Keratinocyte (primary cell): ENCODE measurements around the gene PFKFB4. TPM values are rescaled to one million over a fixed set of nuclear protein-coding genes. Genes with fewer than 3 reads are reported as not detected.
A peak's percentile ranks its signal among the peaks of the same experiment; 100 is the strongest.

ENCODE experiments used
- DNase-seq: peaks from one replicate; pipeline ENCODE4 v3.0.0-alpha.2; 2011; ENCODE audit warnings: low read depth, missing footprints, low spot score
- FAIRE-seq: peaks from 2 replicates; lab custom pipeline; 2011; peaks lifted over from hg19 to GRCh38; lab: Jason Lieb, UNC
- H2AFZ ChIP-seq: 2 replicates; pipeline ENCODE4 v1.6.0; 2012; ENCODE audit warnings: low read length, control low read depth, inconsistent platforms; ENCODE audit not compliant: control insufficient read depth
- H3K27ac ChIP-seq: 2 replicates; pipeline ENCODE4 v1.5.1; 2011; ENCODE audit warnings: low read length; ENCODE audit not compliant: control insufficient read depth, insufficient read depth
- H3K27me3 ChIP-seq: 3 replicates; pipeline ENCODE4 v1.6.0; 2011; ENCODE audit warnings: low read length; ENCODE audit not compliant: control insufficient read depth, insufficient read depth; ENCODE audit errors: extremely low read depth
- H3K36me3 ChIP-seq, 2 experiments: 2 replicates in 1 of 2; 3 replicates in 1 of 2; pipeline ENCODE4 v1.5.1; 2011; ENCODE audit warnings: low read length in 2 of 2, mild to moderate bottlenecking in 1 of 2; ENCODE audit not compliant: control insufficient read depth in 2 of 2, insufficient read depth in 2 of 2; ENCODE audit errors: extremely low read depth in 1 of 2
- H3K4me1 ChIP-seq: 3 replicates; pipeline ENCODE4 v1.5.1; 2011; ENCODE audit warnings: low read length; ENCODE audit not compliant: control insufficient read depth, insufficient read depth; ENCODE audit errors: extremely low read depth
- H3K4me2 ChIP-seq: 3 replicates; pipeline ENCODE4 v1.6.0; 2011; ENCODE audit warnings: low read depth, low read length; ENCODE audit not compliant: control insufficient read depth, insufficient read depth; ENCODE audit errors: extremely low read depth
- H3K4me3 ChIP-seq, 3 experiments: fragments of 200-600 bp in 1 of 3; sonication (generic) in 1 of 3; 2 replicates in 2 of 3; 3 replicates in 1 of 3; pipeline ENCODE4 v1.5.1; 2011 to 2016; ENCODE audit warnings: low read length in 3 of 3, mild to moderate bottlenecking in 3 of 3, control low read depth in 2 of 3, inconsistent platforms in 1 of 3, low read depth in 1 of 3, mixed read lengths in 1 of 3, mixed run types in 1 of 3, moderate library complexity in 1 of 3; ENCODE audit not compliant: control insufficient read depth in 2 of 3, insufficient read depth in 2 of 3; ENCODE audit errors: extremely low read depth in 1 of 3
- H3K79me2 ChIP-seq: 2 replicates; pipeline ENCODE4 v1.6.0; 2012; ENCODE audit warnings: low read length; ENCODE audit not compliant: control insufficient read depth, insufficient read depth
- H3K9ac ChIP-seq: 3 replicates; pipeline ENCODE4 v1.6.0; 2011; ENCODE audit warnings: low read length; ENCODE audit not compliant: control insufficient read depth, insufficient read depth; ENCODE audit errors: extremely low read depth
- H3K9me1 ChIP-seq: 3 replicates; pipeline ENCODE4 v1.6.0; 2011; ENCODE audit warnings: low read length; ENCODE audit not compliant: control insufficient read depth, insufficient read depth; ENCODE audit errors: extremely low read depth
- H3K9me3 ChIP-seq: 2 replicates; pipeline ENCODE4 v1.5.1; 2012; ENCODE audit warnings: low read depth, low read length; ENCODE audit not compliant: control insufficient read depth
- H4K20me1 ChIP-seq: 3 replicates; pipeline ENCODE4 v1.6.0; 2011; ENCODE audit warnings: low read length; ENCODE audit not compliant: control insufficient read depth, insufficient read depth; ENCODE audit errors: extremely low read depth
- EZH2 ChIP-seq: IDR thresholded peaks from one replicate; pipeline ENCODE4 v1.6.1; 2012; ENCODE audit warnings: inconsistent platforms, mild to moderate bottlenecking, low read length, moderate library complexity
- dilution Hi-C: fragments of 300-500 bp; cut with MboI; formaldehyde crosslinking; loops from one replicate; pipeline ENCODE4 v1.7.0; 2020; ENCODE audit warnings: low sequenced_read_pairs; ENCODE audit not compliant: extremely low pct_ligation_motif_present
- polyA plus RNA-seq, 5 experiments: library from polyadenylated mRNA; depleted of rRNA in 3 of 5; stranded (reverse) in 3 of 5; stranded (forward) in 1 of 5; unstranded in 1 of 5; fragments of >200 nt; gene quantifications; 1 replicate in 1 of 5; 2 replicates in 3 of 5; 3 replicates in 1 of 5; pipeline versions ENCODE4 v1.2.1 to v1.2.3, GENCODE V29; 2011 to 2012; ENCODE audit warnings: missing spikeins in 2 of 5, low read depth in 1 of 5, low replicate concordance in 1 of 5
- TF ChIP-seq, protein P1 (sequence below), 3 experiments: IDR thresholded peaks in 1 of 3; conservative IDR thresholded peaks in 1 of 3; optimal IDR thresholded peaks in 1 of 3; 2 replicates in 2 of 3; 3 replicates in 1 of 3; pipeline versions ENCODE3 to v1.5.1; 2011; ENCODE audit warnings: low read length in 3 of 3, mild to moderate bottlenecking in 3 of 3, moderate library complexity in 2 of 3, control low read depth in 1 of 3, inconsistent platforms in 1 of 3; ENCODE audit not compliant: insufficient read depth in 2 of 3; ENCODE audit errors: extremely low read depth in 1 of 3

Gene PFKFB4
- polyA plus RNA-seq, 1 donor (not counting 4 experiments of a cell fraction or from before 2014, with no cell fraction given) = 15.1 TPM

DNA sequence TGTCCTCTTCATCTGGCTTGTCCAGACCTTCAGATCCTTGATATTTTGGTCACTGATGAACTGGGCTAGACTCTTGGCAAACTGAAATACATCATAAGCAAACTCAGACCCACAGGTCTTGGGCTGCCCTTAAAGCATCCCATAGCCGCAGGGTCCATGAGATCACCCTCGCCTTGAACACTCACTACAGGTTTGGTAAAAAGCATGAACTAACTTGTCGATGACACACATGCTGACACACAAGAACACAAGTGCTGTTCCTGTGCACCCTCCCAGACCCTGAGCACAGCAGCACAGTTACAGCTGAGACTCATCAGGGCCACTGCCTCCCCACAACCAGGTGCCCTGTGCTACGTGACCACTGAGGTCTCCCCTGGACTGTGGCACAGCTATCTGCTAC, 21.0 kb downstream of the PFKFB4 start:
- peak overlapping the region; percentile 23 for H3K4me2 ChIP-seq
- no peaks in the 10 kb centered on the region for H3K79me2 ChIP-seq
- peak; percentile 98 for FAIRE-seq
- H3K4me3 ChIP-seq = no peak overlapping the region
- peak; percentile 99 for DNase-seq
- no peaks in the 10 kb centered on the region for H3K9me3 ChIP-seq
- H2AFZ ChIP-seq = no peak overlapping the region
- H4K20me1 ChIP-seq = no peaks in the 10 kb centered on the region
- H3K9ac ChIP-seq = no peak overlapping the region
- H3K36me3 ChIP-seq = peaks cover 24 to 30% of the 10 kb centered on the region in 2 experiments
- TF ChIP-seq EZH2 = no peak
- TF ChIP-seq, protein P1, sequence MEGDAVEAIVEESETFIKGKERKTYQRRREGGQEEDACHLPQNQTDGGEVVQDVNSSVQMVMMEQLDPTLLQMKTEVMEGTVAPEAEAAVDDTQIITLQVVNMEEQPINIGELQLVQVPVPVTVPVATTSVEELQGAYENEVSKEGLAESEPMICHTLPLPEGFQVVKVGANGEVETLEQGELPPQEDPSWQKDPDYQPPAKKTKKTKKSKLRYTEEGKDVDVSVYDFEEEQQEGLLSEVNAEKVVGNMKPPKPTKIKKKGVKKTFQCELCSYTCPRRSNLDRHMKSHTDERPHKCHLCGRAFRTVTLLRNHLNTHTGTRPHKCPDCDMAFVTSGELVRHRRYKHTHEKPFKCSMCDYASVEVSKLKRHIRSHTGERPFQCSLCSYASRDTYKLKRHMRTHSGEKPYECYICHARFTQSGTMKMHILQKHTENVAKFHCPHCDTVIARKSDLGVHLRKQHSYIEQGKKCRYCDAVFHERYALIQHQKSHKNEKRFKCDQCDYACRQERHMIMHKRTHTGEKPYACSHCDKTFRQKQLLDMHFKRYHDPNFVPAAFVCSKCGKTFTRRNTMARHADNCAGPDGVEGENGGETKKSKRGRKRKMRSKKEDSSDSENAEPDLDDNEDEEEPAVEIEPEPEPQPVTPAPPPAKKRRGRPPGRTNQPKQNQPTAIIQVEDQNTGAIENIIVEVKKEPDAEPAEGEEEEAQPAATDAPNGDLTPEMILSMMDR (optimal IDR thresholded peaks at IDR 0.05 in 1 of 3, IDR thresholded peaks at IDR 0.05 in 1 of 3, conservative IDR thresholded peaks at IDR 0.05 in 1 of 3; ENCODE audit: extremely low read depth in 1 of 3, insufficient read depth in 2 of 3, low read length in 3 of 3) = no peak
- dilution Hi-C loops = no loop called here
- peak overlapping the region; percentile 51 for H3K27ac ChIP-seq
- H3K27me3 ChIP-seq = no peaks in the 10 kb centered on the region
- peaks cover 11% of the 10 kb centered on the region for H3K4me1 ChIP-seq
- no peaks in the 10 kb centered on the region for H3K9me1 ChIP-seq

DNA sequence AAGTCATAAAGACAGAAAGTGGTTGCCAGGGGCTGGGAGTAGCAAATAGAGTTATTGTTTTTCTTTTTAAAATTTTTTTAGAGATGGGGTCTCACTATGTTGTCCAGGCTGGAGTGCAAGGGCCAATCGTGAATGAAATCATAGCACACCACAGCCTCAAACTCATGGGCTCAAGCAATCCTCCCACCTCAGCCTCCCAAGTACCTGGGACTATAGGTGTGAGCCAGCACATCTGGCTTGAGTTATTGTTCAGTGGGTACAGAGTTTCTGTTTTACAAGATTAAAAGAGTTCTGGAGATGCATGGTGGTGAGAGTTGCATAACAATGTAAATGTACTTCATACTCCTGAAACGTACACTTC, 23.6 kb downstream of the PFKFB4 start:
- Histone ChIP-seq H3K27me3 (no peaks in the 10 kb centered on the region), H3K27ac (no peak overlapping the region), H3K4me2 (no peak overlapping the region), H3K79me2 (no peaks in the 10 kb centered on the region), H3K4me1 (peaks cover 11% of the 10 kb centered on the region), H3K4me3 (no peak overlapping the region), H3K9me1 (no peaks in the 10 kb centered on the region), H3K9me3 (no peaks in the 10 kb centered on the region), H3K9ac (no peak overlapping the region), H2AFZ (no peak overlapping the region), H4K20me1 (no peaks in the 10 kb centered on the region), H3K36me3 (peaks cover 25 to 27% of the 10 kb centered on the region in 2 experiments)
- dilution Hi-C loops = no loop called here
- DNase-seq (no peak), FAIRE-seq (no peak)
- TF ChIP-seq EZH2 = no peak
- TF ChIP-seq, protein P1 (optimal IDR thresholded peaks at IDR 0.05 in 1 of 3, IDR thresholded peaks at IDR 0.05 in 1 of 3, conservative IDR thresholded peaks at IDR 0.05 in 1 of 3; ENCODE audit: extremely low read depth in 1 of 3, insufficient read depth in 2 of 3, low read length in 3 of 3) = no peak
